Transverse colon (tissue), 4 donors: ENCODE results near the gene SF3B2. TPM values are rescaled to one million over a fixed set of nuclear protein-coding genes. Genes with fewer than 3 reads are reported as not detected.

Experiments
- DNase-seq: peaks from one replicate; pipeline ENCODE4 v3.0.0-alpha.2; 2019
- H3K27ac ChIP-seq, 4 donors: fragments of 200-600 bp; sonication (generic); 2 replicates each; pipeline ENCODE4 v1.5.1; 2016 to 2018; ENCODE audit warnings: inconsistent platforms in 4 of 4
- H3K27me3 ChIP-seq: fragments of 200-600 bp; sonication (generic); 2 replicates; pipeline ENCODE4 v1.5.1; 2017; ENCODE audit warnings: inconsistent platforms
- H3K36me3 ChIP-seq, 4 donors: fragments of 200-600 bp; sonication (generic); 2 replicates each; pipeline ENCODE4 v1.5.1; 2017 to 2019; ENCODE audit warnings: inconsistent platforms in 4 of 4
- H3K4me1 ChIP-seq, 4 donors: fragments of 200-600 bp; sonication (generic); 2 replicates each; pipeline ENCODE4 v1.5.1; 2017 to 2020; ENCODE audit warnings: inconsistent platforms in 4 of 4
- H3K4me3 ChIP-seq, 4 donors: fragments of 200-600 bp; sonication (generic); 1 replicate in 1 of 4; 2 replicates in 3 of 4; pipeline versions ENCODE4 v1.5.1 to v1.6.1; 2017 to 2019; ENCODE audit warnings: inconsistent platforms in 4 of 4
- H3K9me3 ChIP-seq, 2 donors: fragments of 200-600 bp; sonication (generic); 2 replicates each; pipeline ENCODE4 v1.5.1; 2017 to 2019; ENCODE audit warnings: inconsistent platforms in 2 of 2
- CTCF ChIP-seq, 5 experiments: fragments of 200-600 bp in 3 of 5; fragments of 450-650 bp in 2 of 5; sonication (generic) in 3 of 5; IDR thresholded peaks; 1 replicate in 2 of 5; 2 replicates in 3 of 5; pipeline ENCODE4 v1.5.1; 2016 to 2017; ENCODE audit warnings: antibody characterized with exemption in 5 of 5, inconsistent platforms in 3 of 5, mild to moderate bottlenecking in 2 of 5, moderate library complexity in 1 of 5
- EP300 ChIP-seq: sonication (generic); formaldehyde crosslinking; IDR thresholded peaks from one replicate; pipeline ENCODE4 v1.6.1; 2017; ENCODE audit warnings: antibody characterized with exemption, low read depth
- POLR2A ChIP-seq: fragments of 450-650 bp; IDR thresholded peaks from one replicate; pipeline ENCODE4 v1.6.1; 2016; ENCODE audit warnings: antibody characterized with exemption, mild to moderate bottlenecking, moderate library complexity
- POLR2AphosphoS5 ChIP-seq, 3 donors: sonication (generic); formaldehyde crosslinking; IDR thresholded peaks; one replicate each; pipeline ENCODE4 v1.6.1; 2016; ENCODE audit warnings: antibody characterized with exemption in 3 of 3
- WGBS, 2 donors: methylation state at CpG; one replicate each; pipeline ENCODE4 v1.1.5; 2018; ENCODE audit warnings: low coverage in 1 of 2; 5-methylcytosine and 5-hydroxymethylcytosine counted together
- in situ Hi-C, 4 donors: fragments of 200-750 bp; cut with MboI; loops; one replicate each; pipeline versions ENCODE4 v1.15.0 to v1.15.1; 2017; ENCODE audit warnings: low sequenced_read_pairs in 3 of 4, low pct_ligation_motif_present in 1 of 4, low pct_unique_long_range_greater_than_20kb in 1 of 4
- intact Hi-C: fragments of 100-400 bp; cut with DNase I; formaldehyde crosslinking; loops from one replicate; pipeline ENCODE4 v1.15.1; 2023; ENCODE audit warnings: low total_unique reads
- total RNA-seq, 4 donors: library from RNA; depleted of rRNA; stranded (reverse); fragments of >200 nt; gene quantifications; one replicate each; pipeline ENCODE4 v1.1.0, GENCODE V29; 2016

The SF3B2 gene
- total RNA-seq, 4 donors from 2014 or later: 71.8 to 152 (median 137) TPM

- TF ChIP-seq POLR2A: no peak
- no peak for TF ChIP-seq POLR2AphosphoS5 (IDR thresholded peaks at IDR 0.05)
- no peak for TF ChIP-seq EP300
- TF ChIP-seq CTCF (IDR thresholded peaks at IDR 0.05): no peak
- DNase-seq: peak; percentile 43
- Histone ChIP-seq H3K4me3 (peak overlapping the region; percentile 60 to 94 (median 78)), H3K9me3 (no peaks in the 10 kb centered on the region), H3K36me3 (peaks cover 0 to 20% (median 8%) of the 10 kb centered on the region in 4 donors), H3K27me3 (no peaks in the 10 kb centered on the region), H3K27ac (peak overlapping the region; percentile 93 to 95 (median 94)), H3K4me1 (peaks cover 10 to 34% (median 24%) of the 10 kb centered on the region in 4 donors)
- in situ Hi-C loops: no loop called here
- intact Hi-C loops: loop anchor here (5.0 kb wide), 1 partner anchor 1052 kb away; no protein-coding TSS in a partner anchor
- WGBS, 2 donors: 5% methylated on average over 32 of the region's 60 CpGs; no CpG with 5 or more reads in 1 of the 2 donors
Measured at GRCh38 chr11:66070604-66071380, 18.6 kb downstream of the SF3B2 start.

GRCh38 chr11:66071381-66071801 lies 19.2 kb downstream of the SF3B2 start:
- H3K27ac ChIP-seq: peak overlapping the region; percentile 93 to 95 (median 94)
- peaks cover 10 to 34% (median 24%) of the 10 kb centered on the region in 4 donors for H3K4me1 ChIP-seq
- no peaks in the 10 kb centered on the region for H3K27me3 ChIP-seq
- peaks cover 0 to 18% (median 5%) of the 10 kb centered on the region in 4 donors for H3K36me3 ChIP-seq
- no peak for DNase-seq
- WGBS, 2 donors: 30% methylated on average over 2 of the region's 2 CpGs; no CpG with 5 or more reads in 1 of the 2 donors
- H3K4me3 ChIP-seq: peak overlapping the region in 3 of 4 donors; percentile 60 to 94 (median 83)
- TF ChIP-seq CTCF (IDR thresholded peaks at IDR 0.05) (no peak), POLR2AphosphoS5 (IDR thresholded peaks at IDR 0.05) (no peak), POLR2A (no peak), EP300 (no peak)
- in situ Hi-C loops: no loop called here
- intact Hi-C loops: loop anchor here (5.0 kb wide), 1 partner anchor 1051 kb away; no protein-coding TSS in a partner anchor
- H3K9me3 ChIP-seq: no peaks in the 10 kb centered on the region

- DNase-seq: no peak
- 80 to 83% methylated on average over 1 to 3 of the region's 3 CpGs for WGBS, 2 donors
- H3K27me3 ChIP-seq: no peaks in the 10 kb centered on the region
- peak overlapping the region in 2 of 4 donors; percentile 93 for H3K27ac ChIP-seq
- H3K36me3 ChIP-seq: peaks cover 0 to 11% (median 1%) of the 10 kb centered on the region in 4 donors
- H3K9me3 ChIP-seq: no peaks in the 10 kb centered on the region
- peak overlapping the region in 1 of 4 donors; percentile 83 for H3K4me3 ChIP-seq
- H3K4me1 ChIP-seq: peaks cover 10 to 34% (median 24%) of the 10 kb centered on the region in 4 donors
- intact Hi-C loops (loop anchor here (5.0 kb wide), 1 partner anchor 1050 kb away; no protein-coding TSS in a partner anchor), in situ Hi-C loops (no loop called here)
- TF ChIP-seq POLR2AphosphoS5 (IDR thresholded peaks at IDR 0.05): no peak
- TF ChIP-seq EP300: no peak
- no peak for TF ChIP-seq CTCF (IDR thresholded peaks at IDR 0.05)
Measured at GRCh38 chr11:66072081-66072480, 19.9 kb downstream of the SF3B2 start.

- intact Hi-C loops: loop anchor here (5.0 kb wide), 1 partner anchor 1050 kb away; no protein-coding TSS in a partner anchor
- no peak overlapping the region for H3K27ac ChIP-seq
- WGBS, 2 donors: 83 to 85% methylated on average over 6 to 8 of the region's 8 CpGs
- H3K4me3 ChIP-seq: peak overlapping the region in 1 of 4 donors; percentile 83
- H3K4me1 ChIP-seq: peaks cover 10 to 34% (median 24%) of the 10 kb centered on the region in 4 donors
- no peaks in the 10 kb centered on the region for H3K9me3 ChIP-seq
- H3K27me3 ChIP-seq: no peaks in the 10 kb centered on the region
- DNase-seq: no peak
- in situ Hi-C loops: no loop called here
- H3K36me3 ChIP-seq: peaks cover 0 to 6% (median 0%) of the 10 kb centered on the region in 4 donors
- TF ChIP-seq POLR2A: no peak
- TF ChIP-seq POLR2AphosphoS5 (IDR thresholded peaks at IDR 0.05): no peak
- TF ChIP-seq CTCF (IDR thresholded peaks at IDR 0.05): no peak
- no peak for TF ChIP-seq EP300
Measured at GRCh38 chr11:66072518-66072917, 20.4 kb downstream of the SF3B2 start.
